Measurements from ENCODE around the gene ZCRB1. TPM values are rescaled to one million over a fixed set of nuclear protein-coding genes. Genes with fewer than 3 reads are reported as not detected.

The ZCRB1 gene
- total RNA-seq, 4 donors from 2014 or later = 3.4 to 22.7 (median 15.2) TPM

DNA sequence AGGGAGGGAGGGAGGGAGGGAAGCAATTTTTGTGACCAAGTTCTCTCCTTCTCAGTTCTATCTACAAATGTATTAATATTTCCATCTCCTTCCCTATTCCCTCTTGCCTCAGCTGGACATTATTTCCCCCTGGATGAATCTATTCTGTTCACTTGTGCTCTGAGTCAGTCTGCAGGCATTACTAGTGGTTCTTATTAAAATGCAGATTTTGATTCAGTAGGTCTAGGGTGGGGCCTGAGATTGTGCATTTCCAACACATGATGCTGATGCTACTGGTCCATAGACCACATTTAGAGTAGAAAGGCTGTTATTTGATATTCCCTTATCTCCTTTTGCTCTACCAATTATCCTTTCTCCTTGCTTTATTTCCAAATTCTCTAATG lies 47.8 kb downstream of the ZCRB1 start:
- Histone ChIP-seq H3K4me3 (no peak overlapping the region), H3K9me3 (no peaks in the 10 kb centered on the region), H3K27me3 (no peaks in the 10 kb centered on the region), H3K36me3 (no peaks in the 10 kb centered on the region), H3K4me1 (no peaks in the 10 kb centered on the region), H3K27ac (no peak overlapping the region)
- DNase-seq = no peak
- TF ChIP-seq POLR2AphosphoS5 (IDR thresholded peaks at IDR 0.05) (no peak), CTCF (IDR thresholded peaks at IDR 0.05) (no peak), POLR2A (IDR thresholded peaks at IDR 0.05) (no peak), EP300 (IDR thresholded peaks at IDR 0.05; ENCODE audit: low read depth) (no peak)
- intact Hi-C loops (cut with DNase I; ENCODE audit: low total_unique reads) = no loop called here
- in situ Hi-C loops (cut with MboI; ENCODE audit: low pct_ligation_motif_present in 1 of 4, low pct_unique_long_range_greater_than_20kb in 1 of 4, low sequenced_read_pairs in 3 of 4) = no loop called here

DNA sequence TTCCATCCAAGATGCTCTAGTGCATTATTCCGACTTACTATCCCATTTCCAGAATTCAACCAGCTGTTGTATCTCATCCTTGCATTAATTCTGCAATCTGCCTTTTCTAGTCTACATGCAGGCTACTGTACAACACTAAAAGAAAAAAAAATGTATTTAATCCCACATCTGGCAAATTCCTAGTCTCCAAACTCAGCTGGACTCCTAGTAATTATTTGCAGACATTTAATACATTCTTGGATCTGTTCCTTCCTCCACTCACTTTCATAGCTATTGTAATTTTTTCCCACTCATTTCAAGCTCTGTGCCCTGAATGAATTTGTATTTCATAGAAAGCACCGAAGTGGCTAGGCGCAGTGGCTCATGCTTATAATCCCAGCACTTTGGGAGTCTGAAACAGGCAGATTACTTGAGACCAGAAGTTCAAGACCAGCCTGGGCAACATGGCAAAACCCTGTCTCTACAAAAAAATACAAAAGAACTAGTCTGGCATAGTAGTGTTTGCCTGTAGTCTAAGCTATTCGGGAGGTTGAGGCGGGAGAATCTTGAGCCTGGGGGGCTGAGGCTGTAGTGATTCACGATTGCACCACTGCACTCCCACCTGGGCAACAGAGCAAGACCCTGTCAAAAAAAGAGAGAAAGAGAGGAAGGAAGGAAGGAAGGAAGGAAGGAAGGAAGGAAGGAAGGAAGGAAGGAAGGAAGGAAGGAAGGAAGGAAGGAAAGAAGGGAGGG lies 48.3 kb downstream of the ZCRB1 start:
- Histone ChIP-seq H3K27ac (no peak overlapping the region), H3K36me3 (no peaks in the 10 kb centered on the region), H3K9me3 (no peaks in the 10 kb centered on the region), H3K4me3 (no peak overlapping the region), H3K4me1 (no peaks in the 10 kb centered on the region), H3K27me3 (no peaks in the 10 kb centered on the region)
- WGBS, 2 donors (ENCODE audit: low coverage in 1 of 2) = 57 to 77% methylated on average over 6 of the region's 6 CpGs
- in situ Hi-C loops (cut with MboI; ENCODE audit: low pct_ligation_motif_present in 1 of 4, low pct_unique_long_range_greater_than_20kb in 1 of 4, low sequenced_read_pairs in 3 of 4) (no loop called here), intact Hi-C loops (cut with DNase I; ENCODE audit: low total_unique reads) (no loop called here)
- DNase-seq = no peak
- TF ChIP-seq POLR2A (IDR thresholded peaks at IDR 0.05) (no peak), EP300 (IDR thresholded peaks at IDR 0.05; ENCODE audit: low read depth) (no peak), CTCF (IDR thresholded peaks at IDR 0.05) (no peak), POLR2AphosphoS5 (IDR thresholded peaks at IDR 0.05) (no peak)

- in situ Hi-C loops (cut with MboI; ENCODE audit: low pct_ligation_motif_present in 1 of 4, low pct_unique_long_range_greater_than_20kb in 1 of 4, low sequenced_read_pairs in 3 of 4) = no loop called here
- H3K4me1 ChIP-seq = no peaks in the 10 kb centered on the region
Observed at GRCh38 chr12:42275499-42275898, 50.4 kb downstream of the ZCRB1 start.

GRCh38 chr12:42273706-42274105 lies 52.2 kb downstream of the ZCRB1 start:
- Histone ChIP-seq H3K4me1 (no peaks in the 10 kb centered on the region), H3K4me3 (no peak overlapping the region), H3K27ac (no peak overlapping the region), H3K27me3 (no peaks in the 10 kb centered on the region), H3K9me3 (no peaks in the 10 kb centered on the region), H3K36me3 (no peaks in the 10 kb centered on the region)
- in situ Hi-C loops (cut with MboI; ENCODE audit: low pct_ligation_motif_present in 1 of 4, low pct_unique_long_range_greater_than_20kb in 1 of 4, low sequenced_read_pairs in 3 of 4) = no loop called here
- WGBS, 2 donors (ENCODE audit: low coverage in 1 of 2) = 97% methylated on average over 21 of the region's 21 CpGs; no CpG with 5 or more reads in 1 of the 2 donors
- no peak for DNase-seq
- TF ChIP-seq POLR2A (IDR thresholded peaks at IDR 0.05) = no peak
- no peak for TF ChIP-seq POLR2AphosphoS5 (IDR thresholded peaks at IDR 0.05)
- no peak for TF ChIP-seq EP300 (IDR thresholded peaks at IDR 0.05; ENCODE audit: low read depth)
- no peak for TF ChIP-seq CTCF (IDR thresholded peaks at IDR 0.05)
- intact Hi-C loops (cut with DNase I; ENCODE audit: low total_unique reads) = no loop called here

More at GRCh38 chr12:42275499-42275898, 50.4 kb downstream of the ZCRB1 start:
- no peaks in the 10 kb centered on the region for H3K36me3 ChIP-seq
- no peak for DNase-seq
- H3K27ac ChIP-seq = no peak overlapping the region
- H3K27me3 ChIP-seq = no peaks in the 10 kb centered on the region
- TF ChIP-seq EP300 (IDR thresholded peaks at IDR 0.05; ENCODE audit: low read depth) = no peak
- TF ChIP-seq CTCF (IDR thresholded peaks at IDR 0.05) = no peak
- TF ChIP-seq POLR2AphosphoS5 (IDR thresholded peaks at IDR 0.05) = no peak
- TF ChIP-seq POLR2A (IDR thresholded peaks at IDR 0.05) = no peak
- no peak overlapping the region for H3K4me3 ChIP-seq
- H3K9me3 ChIP-seq = no peaks in the 10 kb centered on the region
- intact Hi-C loops (cut with DNase I; ENCODE audit: low total_unique reads) = no loop called here
- 90 to 91% methylated on average over 4 of the region's 4 CpGs for WGBS, 2 donors (ENCODE audit: low coverage in 1 of 2)
